HEK293 (cell line): ENCODE measurements around the gene TFEC.

ENCODE experiments used
- GLI4 ChIP-seq: fragments of 450-650 bp; formaldehyde crosslinking; IDR thresholded peaks from 2 replicates; pipeline ENCODE4 v1.5.1; 2016; ENCODE audit warnings: missing biosample characterization, missing genetic modification characterization
- HOXD13 ChIP-seq: sonication (generic); formaldehyde crosslinking; IDR thresholded peaks from 2 replicates; pipeline ENCODE4 v1.8.0; 2022; ENCODE audit warnings: missing genetic modification reagents, borderline replicate concordance
- ZFP41 ChIP-seq: fragments of 450-650 bp; formaldehyde crosslinking; IDR thresholded peaks from 2 replicates; pipeline ENCODE4 v1.5.1; 2016; ENCODE audit warnings: missing biosample characterization, missing genetic modification characterization, borderline replicate concordance
- ZNF169 ChIP-seq: fragments of 450-650 bp; formaldehyde crosslinking; IDR thresholded peaks from 2 replicates; pipeline ENCODE4 v1.5.1; 2016; ENCODE audit warnings: missing biosample characterization, missing genetic modification characterization
- ZNF2 ChIP-seq: fragments of 450-650 bp; formaldehyde crosslinking; IDR thresholded peaks from 2 replicates; pipeline ENCODE4 v1.5.1; 2016; ENCODE audit warnings: missing biosample characterization, missing genetic modification characterization
- ZNF350 ChIP-seq: fragments of 450-650 bp; formaldehyde crosslinking; IDR thresholded peaks from 2 replicates; pipeline ENCODE4 v1.5.0; 2017; ENCODE audit warnings: missing biosample characterization, mild to moderate bottlenecking, missing genetic modification characterization
- ZNF416 ChIP-seq: fragments of 450-650 bp; formaldehyde crosslinking; IDR thresholded peaks from 2 replicates; pipeline ENCODE4 v1.5.1; 2016; ENCODE audit warnings: missing biosample characterization, missing genetic modification characterization
- ZNF501 ChIP-seq: fragments of 450-650 bp; formaldehyde crosslinking; IDR thresholded peaks from 2 replicates; pipeline ENCODE4 v1.5.1; 2016; ENCODE audit warnings: missing biosample characterization, missing genetic modification characterization
- ZNF837 ChIP-seq: fragments of 450-650 bp; formaldehyde crosslinking; IDR thresholded peaks from 2 replicates; pipeline ENCODE4 v1.5.1; 2016; ENCODE audit warnings: missing biosample characterization, missing genetic modification characterization
- TF ChIP-seq, protein P1 (sequence below): fragments of 450-650 bp; formaldehyde crosslinking; IDR thresholded peaks from 2 replicates; pipeline ENCODE4 v1.5.1; 2016; ENCODE audit warnings: missing biosample characterization, missing genetic modification characterization
- TF ChIP-seq, protein P2 (sequence below): IDR thresholded peaks from 2 replicates; pipeline ENCODE4 v1.6.1; 2011; ENCODE audit warnings: mild to moderate bottlenecking, low read depth, low read length, borderline replicate concordance
- TF ChIP-seq, protein P3 (sequence below): fragments of 450-650 bp; formaldehyde crosslinking; conservative IDR thresholded peaks from 2 replicates; pipeline ENCODE4 v1.5.1; 2016; ENCODE audit warnings: low read depth, missing biosample characterization, missing genetic modification characterization

GRCh38 chr7:115973406-115973805, 57.2 kb downstream of the TFEC start:
- TF ChIP-seq, protein P1, sequence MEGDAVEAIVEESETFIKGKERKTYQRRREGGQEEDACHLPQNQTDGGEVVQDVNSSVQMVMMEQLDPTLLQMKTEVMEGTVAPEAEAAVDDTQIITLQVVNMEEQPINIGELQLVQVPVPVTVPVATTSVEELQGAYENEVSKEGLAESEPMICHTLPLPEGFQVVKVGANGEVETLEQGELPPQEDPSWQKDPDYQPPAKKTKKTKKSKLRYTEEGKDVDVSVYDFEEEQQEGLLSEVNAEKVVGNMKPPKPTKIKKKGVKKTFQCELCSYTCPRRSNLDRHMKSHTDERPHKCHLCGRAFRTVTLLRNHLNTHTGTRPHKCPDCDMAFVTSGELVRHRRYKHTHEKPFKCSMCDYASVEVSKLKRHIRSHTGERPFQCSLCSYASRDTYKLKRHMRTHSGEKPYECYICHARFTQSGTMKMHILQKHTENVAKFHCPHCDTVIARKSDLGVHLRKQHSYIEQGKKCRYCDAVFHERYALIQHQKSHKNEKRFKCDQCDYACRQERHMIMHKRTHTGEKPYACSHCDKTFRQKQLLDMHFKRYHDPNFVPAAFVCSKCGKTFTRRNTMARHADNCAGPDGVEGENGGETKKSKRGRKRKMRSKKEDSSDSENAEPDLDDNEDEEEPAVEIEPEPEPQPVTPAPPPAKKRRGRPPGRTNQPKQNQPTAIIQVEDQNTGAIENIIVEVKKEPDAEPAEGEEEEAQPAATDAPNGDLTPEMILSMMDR (tag by site-specific recombination), result no peak
- no peak for TF ChIP-seq HOXD13
- no peak for TF ChIP-seq ZNF350 (tag by site-specific recombination)
- TF ChIP-seq, protein P2, sequence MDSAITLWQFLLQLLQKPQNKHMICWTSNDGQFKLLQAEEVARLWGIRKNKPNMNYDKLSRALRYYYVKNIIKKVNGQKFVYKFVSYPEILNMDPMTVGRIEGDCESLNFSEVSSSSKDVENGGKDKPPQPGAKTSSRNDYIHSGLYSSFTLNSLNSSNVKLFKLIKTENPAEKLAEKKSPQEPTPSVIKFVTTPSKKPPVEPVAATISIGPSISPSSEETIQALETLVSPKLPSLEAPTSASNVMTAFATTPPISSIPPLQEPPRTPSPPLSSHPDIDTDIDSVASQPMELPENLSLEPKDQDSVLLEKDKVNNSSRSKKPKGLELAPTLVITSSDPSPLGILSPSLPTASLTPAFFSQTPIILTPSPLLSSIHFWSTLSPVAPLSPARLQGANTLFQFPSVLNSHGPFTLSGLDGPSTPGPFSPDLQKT, result no peak
- no peak for TF ChIP-seq ZNF501 (tag by site-specific recombination)
- no peak for TF ChIP-seq GLI4 (tag by site-specific recombination)
- TF ChIP-seq ZFP41 (tag by site-specific recombination), result no peak
- no peak for TF ChIP-seq ZNF416 (tag by site-specific recombination)
- TF ChIP-seq ZNF2 (tag by site-specific recombination), result no peak
- no peak for TF ChIP-seq ZNF169
- TF ChIP-seq, protein P3, sequence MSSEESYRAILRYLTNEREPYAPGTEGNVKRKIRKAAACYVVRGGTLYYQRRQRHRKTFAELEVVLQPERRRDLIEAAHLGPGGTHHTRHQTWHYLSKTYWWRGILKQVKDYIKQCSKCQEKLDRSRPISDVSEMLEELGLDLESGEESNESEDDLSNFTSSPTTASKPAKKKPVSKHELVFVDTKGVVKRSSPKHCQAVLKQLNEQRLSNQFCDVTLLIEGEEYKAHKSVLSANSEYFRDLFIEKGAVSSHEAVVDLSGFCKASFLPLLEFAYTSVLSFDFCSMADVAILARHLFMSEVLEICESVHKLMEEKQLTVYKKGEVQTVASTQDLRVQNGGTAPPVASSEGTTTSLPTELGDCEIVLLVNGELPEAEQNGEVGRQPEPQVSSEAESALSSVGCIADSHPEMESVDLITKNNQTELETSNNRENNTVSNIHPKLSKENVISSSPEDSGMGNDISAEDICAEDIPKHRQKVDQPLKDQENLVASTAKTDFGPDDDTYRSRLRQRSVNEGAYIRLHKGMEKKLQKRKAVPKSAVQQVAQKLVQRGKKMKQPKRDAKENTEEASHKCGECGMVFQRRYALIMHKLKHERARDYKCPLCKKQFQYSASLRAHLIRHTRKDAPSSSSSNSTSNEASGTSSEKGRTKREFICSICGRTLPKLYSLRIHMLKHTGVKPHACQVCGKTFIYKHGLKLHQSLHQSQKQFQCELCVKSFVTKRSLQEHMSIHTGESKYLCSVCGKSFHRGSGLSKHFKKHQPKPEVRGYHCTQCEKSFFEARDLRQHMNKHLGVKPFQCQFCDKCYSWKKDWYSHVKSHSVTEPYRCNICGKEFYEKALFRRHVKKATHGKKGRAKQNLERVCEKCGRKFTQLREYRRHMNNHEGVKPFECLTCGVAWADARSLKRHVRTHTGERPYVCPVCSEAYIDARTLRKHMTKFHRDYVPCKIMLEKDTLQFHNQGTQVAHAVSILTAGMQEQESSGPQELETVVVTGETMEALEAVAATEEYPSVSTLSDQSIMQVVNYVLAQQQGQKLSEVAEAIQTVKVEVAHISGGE, result no peak
- TF ChIP-seq ZNF837 (tag by site-specific recombination), result no peak
